Upper lobe of left lung (tissue), 4 donors: ENCODE results near the gene HADH.

Experiments used
- EP300 ChIP-seq, 4 donors: sonication (generic); formaldehyde crosslinking; IDR thresholded peaks; one replicate each; pipeline ENCODE4 v1.5.1; 2017; ENCODE audit warnings: antibody characterized with exemption in 4 of 4, control low read depth in 2 of 4
- POLR2A ChIP-seq, 4 donors: fragments of 450-650 bp; IDR thresholded peaks; one replicate each; pipeline ENCODE4 v1.5.1; 2016 to 2017; ENCODE audit warnings: antibody characterized with exemption in 4 of 4, mild to moderate bottlenecking in 2 of 4
- POLR2AphosphoS5 ChIP-seq, 2 donors: sonication (generic); formaldehyde crosslinking; IDR thresholded peaks; one replicate each; pipeline ENCODE4 v1.5.1; 2017; ENCODE audit warnings: antibody characterized with exemption in 2 of 2
- TF ChIP-seq, protein P1 (sequence below), 6 experiments: fragments of 450-650 bp in 4 of 6; fragments of 200-600 bp in 2 of 6; sonication (generic) in 2 of 6; IDR thresholded peaks; one replicate each; pipeline ENCODE4 v1.5.1; 2016 to 2019; ENCODE audit warnings: antibody characterized with exemption in 6 of 6

DNA sequence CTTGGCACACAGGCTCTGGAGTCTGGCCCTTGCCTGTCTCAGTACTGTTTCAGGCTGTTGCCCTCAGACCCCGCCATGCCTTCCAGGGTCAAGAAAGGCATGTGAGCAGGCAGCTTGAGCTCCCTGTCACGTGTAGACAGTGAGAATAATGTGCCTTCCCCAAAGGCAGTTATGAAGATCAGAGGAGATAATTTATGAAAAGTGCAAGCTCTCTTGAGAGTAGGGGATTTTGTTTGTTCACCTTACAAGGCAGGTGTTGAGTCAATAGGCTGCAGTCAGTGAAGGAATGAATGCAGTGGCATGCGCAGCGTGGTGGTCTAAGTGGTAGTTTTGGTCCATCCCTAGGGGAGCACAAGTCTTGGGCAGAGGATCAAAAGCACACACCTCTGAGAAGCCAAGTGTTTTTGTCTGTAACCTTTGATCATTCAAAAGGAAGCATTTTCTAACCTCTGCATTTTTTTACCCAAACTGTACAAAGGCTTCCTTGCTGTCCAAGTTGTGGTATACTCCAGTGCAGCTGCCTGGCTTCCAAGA lies 14.4 kb downstream of the HADH start:
- TF ChIP-seq, protein P1, sequence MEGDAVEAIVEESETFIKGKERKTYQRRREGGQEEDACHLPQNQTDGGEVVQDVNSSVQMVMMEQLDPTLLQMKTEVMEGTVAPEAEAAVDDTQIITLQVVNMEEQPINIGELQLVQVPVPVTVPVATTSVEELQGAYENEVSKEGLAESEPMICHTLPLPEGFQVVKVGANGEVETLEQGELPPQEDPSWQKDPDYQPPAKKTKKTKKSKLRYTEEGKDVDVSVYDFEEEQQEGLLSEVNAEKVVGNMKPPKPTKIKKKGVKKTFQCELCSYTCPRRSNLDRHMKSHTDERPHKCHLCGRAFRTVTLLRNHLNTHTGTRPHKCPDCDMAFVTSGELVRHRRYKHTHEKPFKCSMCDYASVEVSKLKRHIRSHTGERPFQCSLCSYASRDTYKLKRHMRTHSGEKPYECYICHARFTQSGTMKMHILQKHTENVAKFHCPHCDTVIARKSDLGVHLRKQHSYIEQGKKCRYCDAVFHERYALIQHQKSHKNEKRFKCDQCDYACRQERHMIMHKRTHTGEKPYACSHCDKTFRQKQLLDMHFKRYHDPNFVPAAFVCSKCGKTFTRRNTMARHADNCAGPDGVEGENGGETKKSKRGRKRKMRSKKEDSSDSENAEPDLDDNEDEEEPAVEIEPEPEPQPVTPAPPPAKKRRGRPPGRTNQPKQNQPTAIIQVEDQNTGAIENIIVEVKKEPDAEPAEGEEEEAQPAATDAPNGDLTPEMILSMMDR (IDR thresholded peaks at IDR 0.05) = no peak
- TF ChIP-seq POLR2AphosphoS5 (IDR thresholded peaks at IDR 0.05) = no peak
- no peak for TF ChIP-seq POLR2A (IDR thresholded peaks at IDR 0.05)
- TF ChIP-seq EP300 (IDR thresholded peaks at IDR 0.05) = no peak
